ENCODE measurements around the gene GLDN. TPM values are rescaled to one million over a fixed set of nuclear protein-coding genes. Genes with fewer than 3 reads are reported as not detected.

The GLDN gene
- total RNA-seq, 1 experiment from 2014 or later = 0.77 TPM

DNA sequence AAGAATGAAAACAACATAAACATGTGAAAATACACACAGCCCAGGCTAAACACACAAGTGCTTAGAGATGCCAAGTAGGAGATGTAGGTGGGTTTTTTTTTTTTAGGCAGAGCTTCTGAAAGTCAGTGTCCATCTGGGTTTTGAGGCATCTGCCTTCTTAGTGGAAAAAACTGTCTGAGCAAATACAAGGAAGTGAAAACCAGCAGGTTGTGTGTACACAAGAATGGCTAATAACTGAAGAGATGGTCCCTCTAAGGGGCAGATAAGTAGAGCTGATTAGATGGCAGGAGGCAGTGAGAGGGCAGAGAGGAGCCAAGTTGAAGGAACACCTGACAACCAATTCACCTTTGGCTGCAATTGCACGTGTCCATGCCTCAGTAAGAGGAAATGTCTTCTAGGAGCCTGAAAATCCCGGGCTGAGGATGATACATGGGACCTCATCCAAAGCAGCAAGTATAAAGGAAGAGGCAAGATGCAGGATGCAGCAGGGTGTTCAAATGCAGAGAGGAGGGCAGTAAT lies 37.9 kb upstream of the GLDN start:
- H3K27ac Mint-ChIP-seq = no peak overlapping the region
- H3K4me1 Mint-ChIP-seq = peaks cover 3% of the 10 kb centered on the region; the same call in 1 of the 2 replicates
- no peaks in the 10 kb centered on the region for H3K36me3 Mint-ChIP-seq
- ATAC-seq (no peak), DNase-seq (ENCODE audit: low spot score) (no peak)
- peaks cover 10% of the 10 kb centered on the region for H3K27me3 Mint-ChIP-seq (ENCODE audit: low read depth)
- no peak for TF ChIP-seq NFYB (CRISPR knock-in tag; conservative IDR thresholded peaks at IDR 0.05; ENCODE audit: low read depth)
- TF ChIP-seq, protein P1, sequence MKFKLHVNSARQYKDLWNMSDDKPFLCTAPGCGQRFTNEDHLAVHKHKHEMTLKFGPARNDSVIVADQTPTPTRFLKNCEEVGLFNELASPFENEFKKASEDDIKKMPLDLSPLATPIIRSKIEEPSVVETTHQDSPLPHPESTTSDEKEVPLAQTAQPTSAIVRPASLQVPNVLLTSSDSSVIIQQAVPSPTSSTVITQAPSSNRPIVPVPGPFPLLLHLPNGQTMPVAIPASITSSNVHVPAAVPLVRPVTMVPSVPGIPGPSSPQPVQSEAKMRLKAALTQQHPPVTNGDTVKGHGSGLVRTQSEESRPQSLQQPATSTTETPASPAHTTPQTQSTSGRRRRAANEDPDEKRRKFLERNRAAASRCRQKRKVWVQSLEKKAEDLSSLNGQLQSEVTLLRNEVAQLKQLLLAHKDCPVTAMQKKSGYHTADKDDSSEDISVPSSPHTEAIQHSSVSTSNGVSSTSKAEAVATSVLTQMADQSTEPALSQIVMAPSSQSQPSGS (CRISPR knock-in tag; IDR thresholded peaks at IDR 0.05; ENCODE audit: borderline replicate concordance, low read depth) = no peak
- TF ChIP-seq FOXK1 (CRISPR knock-in tag; IDR thresholded peaks at IDR 0.05) = no peak
- TF ChIP-seq ZBTB21 (CRISPR knock-in tag; IDR thresholded peaks at IDR 0.05; ENCODE audit: borderline replicate concordance) = no peak
- no peak for TF ChIP-seq ZNF263 (CRISPR knock-in tag; IDR thresholded peaks at IDR 0.05; ENCODE audit: low read depth)
- no peak for TF ChIP-seq ZNF416 (CRISPR knock-in tag; IDR thresholded peaks at IDR 0.05)
- TF ChIP-seq, protein P2, sequence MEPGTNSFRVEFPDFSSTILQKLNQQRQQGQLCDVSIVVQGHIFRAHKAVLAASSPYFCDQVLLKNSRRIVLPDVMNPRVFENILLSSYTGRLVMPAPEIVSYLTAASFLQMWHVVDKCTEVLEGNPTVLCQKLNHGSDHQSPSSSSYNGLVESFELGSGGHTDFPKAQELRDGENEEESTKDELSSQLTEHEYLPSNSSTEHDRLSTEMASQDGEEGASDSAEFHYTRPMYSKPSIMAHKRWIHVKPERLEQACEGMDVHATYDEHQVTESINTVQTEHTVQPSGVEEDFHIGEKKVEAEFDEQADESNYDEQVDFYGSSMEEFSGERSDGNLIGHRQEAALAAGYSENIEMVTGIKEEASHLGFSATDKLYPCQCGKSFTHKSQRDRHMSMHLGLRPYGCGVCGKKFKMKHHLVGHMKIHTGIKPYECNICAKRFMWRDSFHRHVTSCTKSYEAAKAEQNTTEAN (CRISPR knock-in tag; IDR thresholded peaks at IDR 0.05) = no peak
- no peak for TF ChIP-seq SOX15 (CRISPR knock-in tag; IDR thresholded peaks at IDR 0.05)
- no peak for TF ChIP-seq ATF1 (CRISPR knock-in tag; IDR thresholded peaks at IDR 0.05)
- TF ChIP-seq, protein P3, sequence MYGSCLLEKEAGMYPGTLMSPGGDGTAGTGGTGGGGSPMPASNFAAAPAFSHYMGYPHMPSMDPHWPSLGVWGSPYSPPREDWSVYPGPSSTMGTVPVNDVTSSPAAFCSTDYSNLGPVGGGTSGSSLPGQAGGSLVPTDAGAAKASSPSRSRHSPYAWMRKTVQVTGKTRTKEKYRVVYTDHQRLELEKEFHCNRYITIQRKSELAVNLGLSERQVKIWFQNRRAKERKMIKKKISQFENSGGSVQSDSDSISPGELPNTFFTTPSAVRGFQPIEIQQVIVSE (CRISPR knock-in tag; IDR thresholded peaks at IDR 0.05; ENCODE audit: borderline replicate concordance) = no peak
- no peak for TF ChIP-seq CREB1 (CRISPR knock-in tag; IDR thresholded peaks at IDR 0.05)
- no peak for TF ChIP-seq NFE2L1 (CRISPR knock-in tag; IDR thresholded peaks at IDR 0.05)
- TF ChIP-seq, protein P4, sequence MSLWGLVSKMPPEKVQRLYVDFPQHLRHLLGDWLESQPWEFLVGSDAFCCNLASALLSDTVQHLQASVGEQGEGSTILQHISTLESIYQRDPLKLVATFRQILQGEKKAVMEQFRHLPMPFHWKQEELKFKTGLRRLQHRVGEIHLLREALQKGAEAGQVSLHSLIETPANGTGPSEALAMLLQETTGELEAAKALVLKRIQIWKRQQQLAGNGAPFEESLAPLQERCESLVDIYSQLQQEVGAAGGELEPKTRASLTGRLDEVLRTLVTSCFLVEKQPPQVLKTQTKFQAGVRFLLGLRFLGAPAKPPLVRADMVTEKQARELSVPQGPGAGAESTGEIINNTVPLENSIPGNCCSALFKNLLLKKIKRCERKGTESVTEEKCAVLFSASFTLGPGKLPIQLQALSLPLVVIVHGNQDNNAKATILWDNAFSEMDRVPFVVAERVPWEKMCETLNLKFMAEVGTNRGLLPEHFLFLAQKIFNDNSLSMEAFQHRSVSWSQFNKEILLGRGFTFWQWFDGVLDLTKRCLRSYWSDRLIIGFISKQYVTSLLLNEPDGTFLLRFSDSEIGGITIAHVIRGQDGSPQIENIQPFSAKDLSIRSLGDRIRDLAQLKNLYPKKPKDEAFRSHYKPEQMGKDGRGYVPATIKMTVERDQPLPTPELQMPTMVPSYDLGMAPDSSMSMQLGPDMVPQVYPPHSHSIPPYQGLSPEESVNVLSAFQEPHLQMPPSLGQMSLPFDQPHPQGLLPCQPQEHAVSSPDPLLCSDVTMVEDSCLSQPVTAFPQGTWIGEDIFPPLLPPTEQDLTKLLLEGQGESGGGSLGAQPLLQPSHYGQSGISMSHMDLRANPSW (CRISPR knock-in tag; conservative IDR thresholded peaks at IDR 0.05; ENCODE audit: low read depth) = no peak
- CTCF ChIA-PET = no interaction called here
- H3K9me3 Mint-ChIP-seq = no peaks in the 10 kb centered on the region
- no peak overlapping the region for H3K4me3 Mint-ChIP-seq
- POLR2A ChIA-PET = no interaction called here

DNA sequence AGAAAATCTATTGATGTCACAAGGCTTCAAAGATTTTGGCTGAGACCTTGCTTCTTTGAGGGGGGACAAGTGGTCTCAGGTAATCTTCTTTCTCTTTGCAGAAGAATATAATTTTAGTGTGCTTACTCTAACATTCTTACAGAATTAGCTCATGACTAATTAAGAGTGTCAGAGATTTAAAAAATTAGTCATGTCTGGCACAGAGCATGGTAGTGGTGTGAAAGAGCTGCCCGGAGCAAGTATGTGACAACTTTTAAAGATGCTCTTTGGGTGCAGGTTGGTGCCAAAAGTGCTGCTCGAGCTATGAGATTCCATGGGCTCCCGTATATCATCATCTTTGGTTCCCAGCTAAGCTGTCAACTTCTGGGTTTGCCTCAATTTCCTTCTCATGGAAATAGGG lies 34.1 kb upstream of the GLDN start:
- H3K9me3 Mint-ChIP-seq = no peaks in the 10 kb centered on the region
- H3K4me3 Mint-ChIP-seq = no peak overlapping the region
- POLR2A ChIA-PET = no interaction called here
- H3K4me1 Mint-ChIP-seq = no peaks in the 10 kb centered on the region
- DNase-seq (ENCODE audit: low spot score) = no peak
- no peak overlapping the region for H3K27ac Mint-ChIP-seq
- no peak for ATAC-seq
- H3K36me3 Mint-ChIP-seq = no peaks in the 10 kb centered on the region
- H3K27me3 Mint-ChIP-seq (ENCODE audit: low read depth) = peaks cover 2% of the 10 kb centered on the region; the same call in 1 of the 2 replicates
- TF ChIP-seq NFE2L1 (CRISPR knock-in tag; IDR thresholded peaks at IDR 0.05) = no peak
- TF ChIP-seq, protein P5, sequence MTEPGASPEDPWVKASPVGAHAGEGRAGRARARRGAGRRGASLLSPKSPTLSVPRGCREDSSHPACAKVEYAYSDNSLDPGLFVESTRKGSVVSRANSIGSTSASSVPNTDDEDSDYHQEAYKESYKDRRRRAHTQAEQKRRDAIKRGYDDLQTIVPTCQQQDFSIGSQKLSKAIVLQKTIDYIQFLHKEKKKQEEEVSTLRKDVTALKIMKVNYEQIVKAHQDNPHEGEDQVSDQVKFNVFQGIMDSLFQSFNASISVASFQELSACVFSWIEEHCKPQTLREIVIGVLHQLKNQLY (CRISPR knock-in tag; IDR thresholded peaks at IDR 0.05) = no peak
- TF ChIP-seq, protein P3 (CRISPR knock-in tag; IDR thresholded peaks at IDR 0.05; ENCODE audit: borderline replicate concordance) = no peak
- TF ChIP-seq ZNF121 (CRISPR knock-in tag; IDR thresholded peaks at IDR 0.05) = no peak
- TF ChIP-seq ZNF671 (CRISPR knock-in tag; IDR thresholded peaks at IDR 0.05) = no peak
- TF ChIP-seq, protein P6, sequence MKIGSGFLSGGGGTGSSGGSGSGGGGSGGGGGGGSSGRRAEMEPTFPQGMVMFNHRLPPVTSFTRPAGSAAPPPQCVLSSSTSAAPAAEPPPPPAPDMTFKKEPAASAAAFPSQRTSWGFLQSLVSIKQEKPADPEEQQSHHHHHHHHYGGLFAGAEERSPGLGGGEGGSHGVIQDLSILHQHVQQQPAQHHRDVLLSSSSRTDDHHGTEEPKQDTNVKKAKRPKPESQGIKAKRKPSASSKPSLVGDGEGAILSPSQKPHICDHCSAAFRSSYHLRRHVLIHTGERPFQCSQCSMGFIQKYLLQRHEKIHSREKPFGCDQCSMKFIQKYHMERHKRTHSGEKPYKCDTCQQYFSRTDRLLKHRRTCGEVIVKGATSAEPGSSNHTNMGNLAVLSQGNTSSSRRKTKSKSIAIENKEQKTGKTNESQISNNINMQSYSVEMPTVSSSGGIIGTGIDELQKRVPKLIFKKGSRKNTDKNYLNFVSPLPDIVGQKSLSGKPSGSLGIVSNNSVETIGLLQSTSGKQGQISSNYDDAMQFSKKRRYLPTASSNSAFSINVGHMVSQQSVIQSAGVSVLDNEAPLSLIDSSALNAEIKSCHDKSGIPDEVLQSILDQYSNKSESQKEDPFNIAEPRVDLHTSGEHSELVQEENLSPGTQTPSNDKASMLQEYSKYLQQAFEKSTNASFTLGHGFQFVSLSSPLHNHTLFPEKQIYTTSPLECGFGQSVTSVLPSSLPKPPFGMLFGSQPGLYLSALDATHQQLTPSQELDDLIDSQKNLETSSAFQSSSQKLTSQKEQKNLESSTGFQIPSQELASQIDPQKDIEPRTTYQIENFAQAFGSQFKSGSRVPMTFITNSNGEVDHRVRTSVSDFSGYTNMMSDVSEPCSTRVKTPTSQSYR (CRISPR knock-in tag; IDR thresholded peaks at IDR 0.05) = no peak
- CTCF ChIA-PET = interaction anchor here (0.6 kb wide), 1 partner anchor 20 kb away, joined by 3 read pairs; no protein-coding TSS in a partner anchor

Data from WTC11 (cell line).